ENCODE measurements around the gene BTBD6.

The BTBD6 gene

DNA sequence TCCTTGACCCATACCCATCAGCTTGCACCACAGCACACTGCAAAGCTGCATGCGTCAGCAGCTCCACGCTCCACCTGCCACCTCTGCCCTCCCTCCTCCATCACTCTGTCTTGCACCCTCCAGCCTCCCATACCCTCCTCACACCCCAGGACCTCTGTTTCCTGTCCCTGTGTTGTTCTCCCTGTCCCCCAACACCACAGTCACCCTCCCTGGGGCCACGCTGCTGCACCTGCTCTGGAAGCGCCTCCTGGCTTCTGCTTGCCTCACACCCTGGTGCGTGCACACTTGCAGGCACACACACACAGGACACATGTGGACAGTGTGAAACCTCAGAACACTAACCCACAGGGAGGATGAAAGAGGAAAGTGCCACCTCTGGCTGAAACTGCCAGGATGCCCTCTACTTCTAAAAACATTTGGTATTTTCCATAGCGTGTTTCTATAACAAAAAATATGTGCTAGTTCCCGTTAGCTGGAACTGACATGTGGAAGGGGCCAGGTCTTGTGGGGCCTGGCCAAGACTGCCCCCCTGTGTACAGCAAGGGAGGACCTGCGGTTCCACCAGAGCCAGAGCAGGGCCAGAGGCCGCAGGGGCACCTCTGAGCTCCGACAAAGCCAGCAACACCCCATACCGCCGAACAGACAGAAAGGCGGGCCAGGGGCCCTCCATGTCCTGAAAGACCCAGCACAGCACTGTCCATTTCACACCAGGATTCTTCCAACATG is 42.5 kb downstream of the BTBD6 start:
- TF ChIP-seq ZBTB7A (IDR thresholded peaks at IDR 0.05; ENCODE audit: low read depth) (no peak), CREB1 (IDR thresholded peaks at IDR 0.05; ENCODE audit: low read depth) (no peak), TCF12 (IDR thresholded peaks at IDR 0.05; ENCODE audit: low read depth) (no peak), TEAD4 (IDR thresholded peaks at IDR 0.05) (no peak), EP300 (IDR thresholded peaks at IDR 0.05; ENCODE audit: borderline replicate concordance) (no peak), YY1 (IDR thresholded peaks at IDR 0.05; ENCODE audit: low read depth) (no peak), EGR1 (IDR thresholded peaks at IDR 0.05) (no peak)
- TF ChIP-seq, protein P1, sequence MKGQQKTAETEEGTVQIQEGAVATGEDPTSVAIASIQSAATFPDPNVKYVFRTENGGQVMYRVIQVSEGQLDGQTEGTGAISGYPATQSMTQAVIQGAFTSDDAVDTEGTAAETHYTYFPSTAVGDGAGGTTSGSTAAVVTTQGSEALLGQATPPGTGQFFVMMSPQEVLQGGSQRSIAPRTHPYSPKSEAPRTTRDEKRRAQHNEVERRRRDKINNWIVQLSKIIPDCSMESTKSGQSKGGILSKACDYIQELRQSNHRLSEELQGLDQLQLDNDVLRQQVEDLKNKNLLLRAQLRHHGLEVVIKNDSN (IDR thresholded peaks at IDR 0.05), result no peak
- TF ChIP-seq, protein P2, sequence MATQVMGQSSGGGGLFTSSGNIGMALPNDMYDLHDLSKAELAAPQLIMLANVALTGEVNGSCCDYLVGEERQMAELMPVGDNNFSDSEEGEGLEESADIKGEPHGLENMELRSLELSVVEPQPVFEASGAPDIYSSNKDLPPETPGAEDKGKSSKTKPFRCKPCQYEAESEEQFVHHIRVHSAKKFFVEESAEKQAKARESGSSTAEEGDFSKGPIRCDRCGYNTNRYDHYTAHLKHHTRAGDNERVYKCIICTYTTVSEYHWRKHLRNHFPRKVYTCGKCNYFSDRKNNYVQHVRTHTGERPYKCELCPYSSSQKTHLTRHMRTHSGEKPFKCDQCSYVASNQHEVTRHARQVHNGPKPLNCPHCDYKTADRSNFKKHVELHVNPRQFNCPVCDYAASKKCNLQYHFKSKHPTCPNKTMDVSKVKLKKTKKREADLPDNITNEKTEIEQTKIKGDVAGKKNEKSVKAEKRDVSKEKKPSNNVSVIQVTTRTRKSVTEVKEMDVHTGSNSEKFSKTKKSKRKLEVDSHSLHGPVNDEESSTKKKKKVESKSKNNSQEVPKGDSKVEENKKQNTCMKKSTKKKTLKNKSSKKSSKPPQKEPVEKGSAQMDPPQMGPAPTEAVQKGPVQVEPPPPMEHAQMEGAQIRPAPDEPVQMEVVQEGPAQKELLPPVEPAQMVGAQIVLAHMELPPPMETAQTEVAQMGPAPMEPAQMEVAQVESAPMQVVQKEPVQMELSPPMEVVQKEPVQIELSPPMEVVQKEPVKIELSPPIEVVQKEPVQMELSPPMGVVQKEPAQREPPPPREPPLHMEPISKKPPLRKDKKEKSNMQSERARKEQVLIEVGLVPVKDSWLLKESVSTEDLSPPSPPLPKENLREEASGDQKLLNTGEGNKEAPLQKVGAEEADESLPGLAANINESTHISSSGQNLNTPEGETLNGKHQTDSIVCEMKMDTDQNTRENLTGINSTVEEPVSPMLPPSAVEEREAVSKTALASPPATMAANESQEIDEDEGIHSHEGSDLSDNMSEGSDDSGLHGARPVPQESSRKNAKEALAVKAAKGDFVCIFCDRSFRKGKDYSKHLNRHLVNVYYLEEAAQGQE (IDR thresholded peaks at IDR 0.05; ENCODE audit: low read depth), result no peak

DNA sequence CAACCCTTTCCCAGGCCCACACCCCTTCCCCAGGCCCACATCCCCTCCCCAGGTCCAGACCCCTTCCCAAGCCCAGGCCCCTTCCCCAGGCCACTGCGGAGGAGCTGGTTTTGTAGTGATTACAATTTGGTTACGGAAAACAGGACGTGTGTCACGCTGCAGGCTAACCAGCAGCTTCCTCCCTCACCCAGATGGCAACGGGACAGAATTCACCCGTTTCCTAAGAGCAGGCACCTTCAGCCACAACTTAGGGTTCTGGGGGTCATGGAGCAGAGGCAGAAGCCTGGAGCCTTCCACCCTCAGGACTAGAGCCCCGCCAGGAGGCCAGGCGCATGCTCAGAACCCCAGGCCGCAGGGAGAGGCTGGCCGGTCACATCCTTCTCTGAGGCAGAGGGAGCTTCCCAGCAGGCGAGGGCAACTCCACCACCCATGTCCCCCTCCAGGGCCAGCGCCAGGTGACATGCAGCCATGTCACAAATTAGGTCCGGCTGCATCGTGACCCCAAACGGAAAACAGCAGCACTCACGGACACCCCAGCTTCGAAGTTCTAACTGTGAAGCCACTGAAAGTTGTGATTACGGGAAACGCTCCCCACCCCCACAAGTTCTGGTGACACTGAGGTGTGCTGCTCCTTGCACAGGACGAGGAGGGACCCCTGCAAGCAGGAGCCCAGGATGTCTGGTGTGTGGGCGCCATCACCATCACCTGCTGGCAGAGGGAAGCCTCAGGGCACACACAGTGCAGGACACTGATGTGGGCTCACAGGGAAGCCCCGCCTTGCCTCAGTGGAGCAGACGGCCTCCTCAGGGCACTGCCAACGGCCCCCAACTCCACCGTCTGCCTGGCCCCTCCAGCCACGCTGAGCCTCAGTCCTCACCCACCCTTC is 44.7 kb downstream of the BTBD6 start:
- TF ChIP-seq EGR1 (IDR thresholded peaks at IDR 0.05), result no peak
- TF ChIP-seq TAF1 (IDR thresholded peaks at IDR 0.05; ENCODE audit: low read depth), result no peak
- no peak for TF ChIP-seq RAD21 (IDR thresholded peaks at IDR 0.05; ENCODE audit: low read depth)
- TF ChIP-seq ZBTB7A (IDR thresholded peaks at IDR 0.05; ENCODE audit: low read depth), result no peak
- no peak for TF ChIP-seq YY1 (IDR thresholded peaks at IDR 0.05; ENCODE audit: low read depth)
- no peak for TF ChIP-seq FOXM1 (IDR thresholded peaks at IDR 0.05; ENCODE audit: borderline replicate concordance, low read depth)
- no peak for TF ChIP-seq TEAD4 (IDR thresholded peaks at IDR 0.05)
- no peak for TF ChIP-seq CREB1 (IDR thresholded peaks at IDR 0.05; ENCODE audit: low read depth)
- TF ChIP-seq, protein P3, sequence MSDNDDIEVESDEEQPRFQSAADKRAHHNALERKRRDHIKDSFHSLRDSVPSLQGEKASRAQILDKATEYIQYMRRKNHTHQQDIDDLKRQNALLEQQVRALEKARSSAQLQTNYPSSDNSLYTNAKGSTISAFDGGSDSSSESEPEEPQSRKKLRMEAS (IDR thresholded peaks at IDR 0.05), result no peak
- no peak for TF ChIP-seq NFIC (IDR thresholded peaks at IDR 0.05)
- no peak for TF ChIP-seq CEBPB (IDR thresholded peaks at IDR 0.05)
- TF ChIP-seq, protein P1 (IDR thresholded peaks at IDR 0.05), result no peak
- no peak for TF ChIP-seq EP300 (IDR thresholded peaks at IDR 0.05; ENCODE audit: borderline replicate concordance)

DNA sequence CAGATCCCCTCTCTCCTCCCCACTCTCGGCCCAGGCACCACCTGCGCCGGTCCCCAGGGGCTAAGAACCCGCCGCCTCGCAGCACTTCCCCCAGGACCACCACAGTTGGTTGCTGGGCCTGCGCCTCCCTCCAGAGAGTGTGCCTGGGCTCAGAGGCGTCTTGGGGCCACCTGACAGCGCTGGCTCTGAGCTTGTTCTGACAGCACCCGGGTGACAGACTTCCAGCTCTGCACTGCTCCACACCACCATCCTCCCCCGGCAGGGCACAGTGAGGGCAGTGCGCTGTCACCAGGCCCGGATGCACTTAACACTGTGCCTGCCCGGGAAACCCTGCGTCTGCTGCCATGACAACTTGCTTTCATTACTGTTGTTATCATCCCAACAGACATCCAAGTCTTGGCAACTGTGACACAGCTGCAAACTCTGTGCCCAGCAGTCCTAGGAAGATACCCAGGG is 45.8 kb downstream of the BTBD6 start:
- TF ChIP-seq CEBPB (IDR thresholded peaks at IDR 0.05) (no peak), CREB1 (IDR thresholded peaks at IDR 0.05; ENCODE audit: low read depth) (no peak), YY1 (IDR thresholded peaks at IDR 0.05; ENCODE audit: low read depth) (no peak), NFIC (IDR thresholded peaks at IDR 0.05) (no peak), RAD21 (IDR thresholded peaks at IDR 0.05; ENCODE audit: low read depth) (no peak), TEAD4 (IDR thresholded peaks at IDR 0.05) (no peak), ZBTB7A (IDR thresholded peaks at IDR 0.05; ENCODE audit: low read depth) (no peak), EP300 (IDR thresholded peaks at IDR 0.05; ENCODE audit: borderline replicate concordance) (no peak), TAF1 (IDR thresholded peaks at IDR 0.05; ENCODE audit: low read depth) (no peak)
- TF ChIP-seq, protein P1 (IDR thresholded peaks at IDR 0.05), result no peak
- TF ChIP-seq, protein P2 (IDR thresholded peaks at IDR 0.05; ENCODE audit: low read depth), result no peak

DNA sequence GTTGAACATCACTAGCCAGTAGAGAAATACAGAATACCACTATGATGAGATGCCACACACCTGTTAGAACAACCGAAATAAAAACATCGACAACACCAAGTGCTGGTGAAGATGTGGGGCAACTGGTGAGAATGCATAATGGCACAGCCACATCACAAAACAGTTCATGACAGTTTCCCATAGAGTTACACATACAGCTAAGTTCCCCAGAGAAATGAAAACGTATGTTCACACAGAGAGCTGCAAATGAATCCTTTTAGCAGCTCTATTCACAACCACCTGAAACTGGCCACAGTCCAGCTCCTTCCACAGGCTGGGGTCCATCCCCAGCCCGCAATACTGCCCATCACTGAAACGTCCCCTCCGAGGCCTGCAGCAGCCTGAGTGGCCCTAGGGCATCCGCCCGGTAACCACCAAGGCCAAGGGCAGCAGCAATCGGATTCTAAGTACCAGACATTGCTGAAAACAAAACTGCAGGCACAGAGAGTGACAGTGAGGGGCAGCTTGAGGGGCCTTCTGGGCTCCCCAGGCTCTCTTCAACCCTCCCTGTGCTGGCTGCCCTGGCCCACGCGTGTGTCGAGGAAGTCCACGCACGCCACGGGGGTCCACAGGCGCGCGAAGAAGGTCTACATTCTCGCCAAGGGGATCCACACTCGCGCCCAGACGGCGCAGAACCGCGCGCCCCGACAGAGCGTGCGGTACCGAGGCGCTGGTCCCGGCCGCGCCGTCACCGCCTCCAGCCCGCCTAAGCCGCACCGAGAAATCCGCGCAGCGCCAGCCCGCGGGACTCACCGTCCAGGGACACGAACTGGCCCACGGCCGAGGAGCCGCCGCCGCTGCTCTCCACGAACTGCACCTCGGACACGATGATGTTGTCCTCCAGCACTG is 51.6 kb downstream of the BTBD6 start:
- no peak for TF ChIP-seq TEAD4 (IDR thresholded peaks at IDR 0.05)
- no peak for TF ChIP-seq EP300 (IDR thresholded peaks at IDR 0.05; ENCODE audit: borderline replicate concordance)
- TF ChIP-seq TCF12 (IDR thresholded peaks at IDR 0.05; ENCODE audit: low read depth), result no peak
- TF ChIP-seq, protein P1 (IDR thresholded peaks at IDR 0.05), result no peak
- TF ChIP-seq CEBPB (IDR thresholded peaks at IDR 0.05), result no peak
- TF ChIP-seq, protein P3 (IDR thresholded peaks at IDR 0.05), result no peak
- TF ChIP-seq, protein P2 (IDR thresholded peaks at IDR 0.05; ENCODE audit: low read depth), result no peak
- TF ChIP-seq NFIC (IDR thresholded peaks at IDR 0.05), result no peak
- TF ChIP-seq TAF1 (IDR thresholded peaks at IDR 0.05; ENCODE audit: low read depth), result no peak
- no peak for TF ChIP-seq ZBTB7A (IDR thresholded peaks at IDR 0.05; ENCODE audit: low read depth)
- TF ChIP-seq YY1 (IDR thresholded peaks at IDR 0.05; ENCODE audit: low read depth), result no peak
- no peak for TF ChIP-seq EGR1 (IDR thresholded peaks at IDR 0.05)
- TF ChIP-seq RAD21 (IDR thresholded peaks at IDR 0.05; ENCODE audit: low read depth), result no peak
- no peak for TF ChIP-seq FOXM1 (IDR thresholded peaks at IDR 0.05; ENCODE audit: borderline replicate concordance, low read depth)
- no peak for TF ChIP-seq CREB1 (IDR thresholded peaks at IDR 0.05; ENCODE audit: low read depth)
